DMS 273 (cell line): ENCODE data around the gene ADGRG4.
"Not testable (repeated sequence)": the region's sequence is repeated elsewhere in the genome, so short reads cannot be mapped to it uniquely, and the experiment has no call there.

Experiments
- DNase-seq: peaks from one replicate; lab custom pipeline; 2025; ENCODE audit not compliant: unreplicated experiment; lab: John Stamatoyannopoulos, UW

ADGRG4 gene

GRCh38 chrX:136386173-136386572, 85.4 kb downstream of the ADGRG4 start:
- no peak for DNase-seq

- no peak for DNase-seq
These were observed 86.1 kb downstream of the ADGRG4 start for GRCh38 chrX:136386826-136387225.

DNA sequence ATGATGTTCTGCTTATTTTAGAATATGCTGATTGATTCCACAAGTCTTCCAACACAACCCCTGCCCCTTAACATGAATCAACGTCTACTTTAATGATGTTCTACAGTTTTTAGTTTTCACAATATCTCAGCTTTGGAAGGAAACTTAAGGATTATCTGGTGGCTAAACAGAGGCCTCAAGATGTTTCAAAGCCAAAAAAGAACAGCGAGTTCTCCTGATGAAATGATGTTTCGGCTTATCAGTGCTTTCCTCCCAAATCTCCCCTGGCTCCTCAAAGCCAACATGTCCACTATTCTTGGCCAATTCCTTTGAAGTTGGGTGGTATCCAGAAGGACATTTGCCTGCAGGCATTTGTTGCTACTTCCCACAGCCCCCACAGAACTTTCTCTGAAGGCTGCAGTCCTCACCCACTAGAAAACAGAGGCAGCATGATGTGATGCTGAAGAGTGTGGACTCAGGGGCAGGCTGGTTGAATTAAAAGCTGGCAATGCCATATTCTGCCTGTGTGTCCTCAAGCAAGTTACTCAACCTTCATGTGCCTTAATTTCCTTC, 87.3 kb downstream of the ADGRG4 start:
- no peak for DNase-seq

- no peak for DNase-seq
These were observed 90.2 kb downstream of the ADGRG4 start for GRCh38 chrX:136390921-136391320.

GRCh38 chrX:136395271-136395670, 94.5 kb downstream of the ADGRG4 start:
- DNase-seq = peak; percentile 61

- peak; percentile 38 for DNase-seq
These were observed 96.2 kb downstream of the ADGRG4 start for GRCh38 chrX:136397001-136397400.

DNA sequence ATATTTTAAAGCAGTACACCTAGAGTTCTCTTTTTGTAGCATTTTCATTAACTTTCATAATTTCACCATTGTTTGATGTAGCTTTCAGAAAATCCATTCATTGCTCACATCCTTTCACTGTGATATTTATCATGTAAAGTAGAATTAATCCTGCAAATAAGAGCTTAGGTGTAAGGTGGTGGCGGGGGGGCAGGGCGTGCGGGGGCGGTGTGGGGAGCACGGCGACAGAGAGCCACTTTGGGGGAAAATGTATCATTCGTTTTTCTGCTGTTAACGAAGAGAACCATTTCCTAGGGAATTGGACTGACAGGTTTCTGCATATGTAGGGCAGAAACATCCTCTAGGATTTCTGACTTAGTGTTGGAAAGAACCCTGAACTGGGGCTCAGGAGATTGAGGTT, 104.4 kb downstream of the ADGRG4 start:
- no peak for DNase-seq

DNA sequence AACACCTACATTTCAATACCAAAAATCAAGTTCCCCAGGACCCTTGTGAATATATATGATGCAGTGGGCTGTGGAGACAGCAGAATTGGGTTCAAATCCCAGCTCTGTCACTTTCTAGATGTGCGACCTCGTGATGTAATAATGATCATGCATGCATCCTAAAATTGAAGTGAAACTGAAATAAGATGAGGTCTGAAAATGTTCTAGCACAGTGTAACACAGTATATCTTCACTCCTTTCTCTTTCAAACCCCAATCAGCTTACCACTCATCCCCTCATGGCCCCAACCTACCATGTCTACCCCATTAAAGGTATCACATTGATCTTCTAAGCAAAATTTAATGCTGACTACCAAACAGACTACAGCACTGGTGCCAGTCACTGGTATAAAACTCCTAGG, 117.0 kb downstream of the ADGRG4 start:
- DNase-seq = no peak

GRCh38 chrX:136421338-136421737, 120.6 kb downstream of the ADGRG4 start:
- DNase-seq = no peak

GRCh38 chrX:136423724-136424123, 123.0 kb downstream of the ADGRG4 start:
- no peak for DNase-seq

GRCh38 chrX:136425996-136426395, 125.2 kb downstream of the ADGRG4 start:
- no peak for DNase-seq

- no peak for DNase-seq
These were observed 130.9 kb downstream of the ADGRG4 start for GRCh38 chrX:136431625-136432024.

DNA sequence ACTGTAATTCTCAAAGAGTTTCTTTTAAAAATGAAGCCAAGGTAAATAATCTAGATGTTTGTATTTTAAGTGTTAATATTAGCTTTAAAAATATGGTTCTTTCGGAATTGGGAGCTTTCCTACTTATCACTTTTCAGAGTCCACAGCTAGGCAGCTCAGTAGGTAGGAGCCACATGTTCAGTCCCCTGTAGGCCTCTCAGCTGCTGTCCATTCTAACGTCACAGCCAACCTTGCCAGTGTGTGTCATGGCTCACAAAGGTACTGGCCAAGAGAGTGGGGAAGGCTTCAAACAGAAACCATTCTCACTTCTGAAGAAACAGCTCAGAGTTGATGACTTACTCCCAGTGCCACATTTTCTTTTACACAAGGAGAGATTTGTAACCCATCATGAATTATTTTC, 137.0 kb downstream of the ADGRG4 start:
- DNase-seq = no peak

DNA sequence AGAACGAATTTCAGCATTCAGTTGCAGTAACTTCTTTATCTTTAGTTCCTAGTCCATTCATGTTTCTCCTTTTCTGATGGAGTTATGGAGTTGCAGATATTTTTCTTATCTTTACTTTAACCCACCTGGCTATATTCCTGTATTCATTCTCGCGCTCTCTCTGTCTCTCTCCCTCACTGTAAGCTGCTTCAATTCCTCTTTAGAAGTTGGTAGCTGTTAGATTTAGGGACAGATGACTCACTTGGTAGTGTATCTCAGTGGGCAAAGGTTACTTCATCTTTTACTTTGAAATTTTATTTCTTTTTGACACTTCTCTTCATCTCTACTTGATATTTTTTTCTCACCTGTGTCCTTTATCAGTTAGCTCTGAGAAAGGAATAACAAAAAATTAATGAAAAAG, 137.4 kb downstream of the ADGRG4 start:
- no peak for DNase-seq

- DNase-seq = not testable (repeated sequence)
These were observed 144.9 kb downstream of the ADGRG4 start for GRCh38 chrX:136445674-136446073.

DNA sequence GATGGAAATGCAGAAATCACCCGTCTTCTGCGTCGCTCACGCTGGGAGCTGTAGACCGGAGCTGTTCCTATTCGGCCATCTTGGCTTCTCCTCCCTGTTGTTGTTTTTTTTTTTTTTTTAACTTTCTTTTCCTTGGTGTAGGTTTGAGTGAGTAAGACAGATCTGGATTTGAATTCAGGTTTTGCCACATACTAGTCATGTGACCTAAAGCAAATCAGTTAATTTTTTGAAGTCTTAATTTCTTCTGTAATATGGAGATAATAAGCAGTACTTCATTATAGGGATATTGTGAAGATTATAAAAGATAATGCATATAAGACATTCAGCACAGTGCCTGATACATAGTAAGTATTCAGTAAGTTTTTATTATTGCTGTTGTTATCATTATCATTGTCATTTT, 145.4 kb downstream of the ADGRG4 start:
- no peak for DNase-seq

GRCh38 chrX:136447308-136447707, 146.5 kb downstream of the ADGRG4 start:
- no peak for DNase-seq

GRCh38 chrX:136447968-136448367, 147.2 kb downstream of the ADGRG4 start:
- no peak for DNase-seq

DNA sequence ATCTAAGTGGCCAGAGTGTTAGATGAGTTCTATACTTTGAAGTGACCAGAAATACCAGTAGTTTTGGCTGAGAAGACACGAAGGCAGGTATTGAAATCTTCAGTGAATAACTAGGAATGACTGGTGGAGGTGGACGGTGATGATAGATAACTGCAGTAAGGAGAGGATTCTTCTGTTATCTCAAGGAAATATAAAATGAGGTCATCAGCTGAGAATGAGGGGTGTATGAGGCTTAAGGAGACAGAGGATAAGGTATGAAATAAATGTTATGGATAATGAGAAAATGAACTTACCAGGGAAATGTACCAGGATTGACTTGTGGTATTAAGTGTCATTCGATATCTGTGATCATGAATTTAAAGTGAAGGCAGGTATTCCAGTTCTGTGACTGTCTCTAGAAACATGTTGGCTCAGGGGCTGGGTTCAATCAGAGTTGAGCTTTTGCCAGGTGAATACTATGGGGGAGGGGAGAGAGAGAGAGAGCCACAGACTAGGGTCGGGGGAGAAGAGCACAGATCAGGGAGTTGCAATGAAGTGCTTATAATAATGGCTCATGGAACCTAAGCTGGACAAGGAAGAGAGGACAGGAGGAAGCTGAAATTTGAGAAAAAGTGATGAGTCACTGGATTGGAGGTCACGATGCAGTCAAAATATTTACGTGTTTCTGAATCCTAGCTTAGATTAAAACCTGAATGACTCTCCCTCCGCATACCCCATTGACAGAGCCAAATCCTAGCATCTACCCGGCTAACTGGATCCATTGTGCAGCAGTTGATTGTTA, 149.5 kb downstream of the ADGRG4 start:
- no peak for DNase-seq

DNA sequence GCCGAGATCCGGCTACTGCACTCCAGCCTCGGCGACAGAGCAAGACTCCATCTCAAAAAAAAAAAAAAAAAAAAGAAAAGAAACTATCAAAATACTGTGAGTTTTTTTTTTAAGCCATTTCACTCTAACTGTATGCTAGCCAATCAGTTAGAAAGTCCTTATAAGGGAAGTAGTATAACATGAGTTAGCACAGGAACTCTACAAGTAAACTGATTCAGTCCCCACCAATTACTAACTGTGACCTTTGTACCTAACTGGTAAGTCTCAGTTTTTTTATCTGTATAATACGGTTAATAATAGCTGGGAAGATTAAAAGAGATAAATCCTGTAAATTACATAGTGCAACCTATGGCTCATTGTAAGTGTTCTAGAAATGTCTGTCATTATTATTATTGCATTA, 151.9 kb downstream of the ADGRG4 start:
- DNase-seq = no peak

GRCh38 chrX:136453114-136453513, 152.4 kb downstream of the ADGRG4 start:
- DNase-seq = no peak

DNA sequence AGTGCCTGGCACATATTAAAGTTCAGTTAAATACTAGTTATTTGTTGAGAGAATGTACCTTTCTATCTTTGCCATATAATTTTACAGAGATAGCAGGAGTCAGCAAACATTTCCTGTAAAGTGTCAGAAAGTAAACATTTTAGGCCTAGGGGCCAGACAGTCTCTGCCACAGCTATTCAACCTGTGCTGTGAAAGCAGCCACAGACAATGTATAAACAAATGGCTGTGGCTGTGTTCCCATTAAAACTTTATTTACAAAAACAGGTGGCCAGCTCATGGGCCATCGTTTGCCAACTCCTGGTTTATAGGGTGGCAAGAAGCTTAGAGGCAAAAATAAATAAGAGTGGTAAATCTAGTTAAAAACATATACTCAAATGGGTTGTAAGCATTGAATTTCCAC, 153.0 kb downstream of the ADGRG4 start:
- no peak for DNase-seq

DNA sequence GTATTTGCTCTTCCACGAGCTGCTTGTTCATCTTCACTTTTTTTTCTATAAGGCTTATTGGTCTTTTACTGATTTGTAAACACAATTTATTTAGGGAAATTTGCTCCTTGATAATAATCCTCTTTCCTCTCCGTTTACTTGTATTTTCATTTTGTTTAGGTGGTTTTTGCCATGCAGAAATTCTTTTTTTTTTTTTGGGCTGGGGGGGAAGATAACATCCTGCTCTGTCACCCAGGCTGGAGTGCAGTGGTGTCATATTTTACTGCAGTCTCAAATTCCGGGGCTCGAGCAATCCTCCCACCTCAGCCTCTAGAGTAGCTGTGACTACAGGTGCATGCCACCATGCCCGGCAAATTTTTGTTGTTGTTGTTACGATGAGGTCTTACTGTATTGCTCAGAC, 155.4 kb downstream of the ADGRG4 start:
- no peak for DNase-seq
